GM18951 (cell line): ENCODE data around the gene SEC14L5.
"Not testable (repeated sequence)": the region's sequence is repeated elsewhere in the genome, so short reads cannot be mapped to it uniquely, and the experiment has no call there.

Experiments
- POLR2A ChIP-seq: IDR thresholded peaks from 4 replicates; pipeline ENCODE4 v1.6.1; 2011; ENCODE audit warnings: mild to moderate bottlenecking; ENCODE audit not compliant: insufficient read length, insufficient read depth; ENCODE audit errors: extremely low read depth
- in situ Hi-C: fragments of 300-500 bp; cut with MboI; formaldehyde crosslinking; loops from one replicate; pipeline ENCODE4 v1.12.0; 2022; ENCODE audit warnings: low sequenced_read_pairs, mixed read lengths, inconsistent platforms; ENCODE audit not compliant: unreplicated experiment

SEC14L5 gene

GRCh38 chr16:4948903-4949766, 9.0 kb upstream of the SEC14L5 start:
- TF ChIP-seq POLR2A: no peak
- in situ Hi-C loops: no loop called here

- in situ Hi-C loops: no loop called here
- TF ChIP-seq POLR2A: no peak
Observed at GRCh38 chr16:4949986-4950385, 8.1 kb upstream of the SEC14L5 start.

- in situ Hi-C loops: not testable (repeated sequence)
Observed at GRCh38 chr16:4951583-4951982, 6.5 kb upstream of the SEC14L5 start.

GRCh38 chr16:4954714-4955113, 3.4 kb upstream of the SEC14L5 start:
- in situ Hi-C loops: no loop called here
- TF ChIP-seq POLR2A: no peak

GRCh38 chr16:4957420-4957719, 760 bp upstream of the SEC14L5 start:
- in situ Hi-C loops: no loop called here
- TF ChIP-seq POLR2A: no peak

- TF ChIP-seq POLR2A: no peak
- in situ Hi-C loops: no loop called here
Observed at GRCh38 chr16:4958510-4959438, 644 bp downstream of the SEC14L5 start.

GRCh38 chr16:4960579-4960978, 2.4 kb downstream of the SEC14L5 start:
- TF ChIP-seq POLR2A: no peak

GRCh38 chr16:4962716-4963115, 4.6 kb downstream of the SEC14L5 start:
- no peak for TF ChIP-seq POLR2A
- in situ Hi-C loops: no loop called here

More at GRCh38 chr16:4960579-4960978, 2.4 kb downstream of the SEC14L5 start:
- in situ Hi-C loops: no loop called here

GRCh38 chr16:4963527-4963926, 5.4 kb downstream of the SEC14L5 start:
- in situ Hi-C loops: not testable (repeated sequence)

GRCh38 chr16:4966736-4967453, 8.8 kb downstream of the SEC14L5 start:
- in situ Hi-C loops: no loop called here
- TF ChIP-seq POLR2A: no peak

GRCh38 chr16:4968278-4968677, 10.1 kb downstream of the SEC14L5 start:
- in situ Hi-C loops: not testable (repeated sequence)

- in situ Hi-C loops: no loop called here
- TF ChIP-seq POLR2A: no peak
Observed at GRCh38 chr16:4968879-4969483, 10.9 kb downstream of the SEC14L5 start.

GRCh38 chr16:4970010-4970409, 11.9 kb downstream of the SEC14L5 start:
- in situ Hi-C loops: no loop called here
- TF ChIP-seq POLR2A: no peak
